Measurements from ENCODE around the gene GRK5.

The GRK5 gene

GRCh38 chr10:119495021-119495505 lies 287.7 kb downstream of the GRK5 start:
- no peak for DNase-seq

- DNase-seq, result no peak
Measured at GRCh38 chr10:119495545-119495944, 288.2 kb downstream of the GRK5 start.

- DNase-seq, result no peak
Measured at GRCh38 chr10:119496273-119496672, 288.9 kb downstream of the GRK5 start.

- DNase-seq, result no peak
Measured at GRCh38 chr10:119497243-119497642, 289.9 kb downstream of the GRK5 start.

- no peak for DNase-seq
Measured at GRCh38 chr10:119498889-119499676, 291.7 kb downstream of the GRK5 start.

GRCh38 chr10:119499677-119500002 lies 292.3 kb downstream of the GRK5 start:
- DNase-seq, result no peak

- DNase-seq, result no peak
Measured at GRCh38 chr10:119500123-119500795, 292.9 kb downstream of the GRK5 start.

GRCh38 chr10:119500821-119501220 lies 293.4 kb downstream of the GRK5 start:
- DNase-seq, result no peak

- no peak for DNase-seq
Measured at GRCh38 chr10:119501690-119502089, 294.3 kb downstream of the GRK5 start.

- no peak for DNase-seq
Measured at GRCh38 chr10:119502209-119502608, 294.8 kb downstream of the GRK5 start.

GRCh38 chr10:119502618-119503155 lies 295.3 kb downstream of the GRK5 start:
- DNase-seq, result no peak

GRCh38 chr10:119503821-119504220 lies 296.4 kb downstream of the GRK5 start:
- no peak for DNase-seq

- no peak for DNase-seq
Measured at GRCh38 chr10:119504651-119505050, 297.3 kb downstream of the GRK5 start.

- DNase-seq, result no peak
Measured at GRCh38 chr10:119505131-119505551, 297.8 kb downstream of the GRK5 start.
